ENCODE data around the gene CNTNAP2. TPM values are rescaled to one million over a fixed set of nuclear protein-coding genes. Genes with fewer than 3 reads are reported as not detected.
A peak's percentile ranks its signal among the peaks of the same experiment; 100 is the strongest.

Gene CNTNAP2
- total and polyA plus RNA-seq, 9 of the 15 experiments (the other 6 are each of a cell fraction or from before 2014, with no cell fraction given) = 0.04 to 0.62 (median 0.09) TPM; not detected in 4

GRCh38 chr7:148461392-148462179 is 2345.0 kb downstream of the CNTNAP2 start:
- Histone ChIP-seq H2AFZ (ENCODE audit: low read depth, low read length) (no peak overlapping the region), H3K79me2 (ENCODE audit: control insufficient read depth, insufficient read depth, low read length) (no peaks in the 10 kb centered on the region), H3K4me3 (no peak overlapping the region), H3K27me3 (ENCODE audit: control insufficient read depth in 2 of 2, insufficient read depth in 2 of 2, low read length in 2 of 2) (peaks cover 2 to 17% of the 10 kb centered on the region in 2 experiments; a peak in 3 of 5 replicates), H3K27ac (ENCODE audit: extremely low read depth, low read depth, low read length) (no peak overlapping the region), H3K9ac (ENCODE audit: insufficient read depth in 1 of 2, low read depth in 2 of 2, low read length in 2 of 2) (no peak overlapping the region), H3K4me2 (ENCODE audit: insufficient read depth, low read length) (no peak overlapping the region), H3K36me3 (ENCODE audit: control insufficient read depth, insufficient read depth, low read length) (no peaks in the 10 kb centered on the region), H3K9me1 (ENCODE audit: control insufficient read depth, insufficient read depth, low read length) (no peaks in the 10 kb centered on the region), H4K20me1 (replicated peaks; ENCODE audit: control insufficient read depth, insufficient read depth, low read length) (no peaks in the 10 kb centered on the region; the same call in 1 of the 2 replicates), H3K9me3 (replicated peaks; ENCODE audit: control insufficient read depth, insufficient read depth, low read depth, low read length) (peaks cover 4% of the 10 kb centered on the region; the same call in 1 of the 2 replicates), H3K4me1 (replicated peaks in 1 of 2; ENCODE audit: control insufficient read depth in 2 of 2, insufficient read depth in 2 of 2, low read length in 2 of 2) (no peaks in the 10 kb centered on the region)
- WGBS (ENCODE audit: insufficient coverage, low coverage, missing lambda C conversion rate) = 1% methylated on average over 4 of the region's 4 CpGs
- no peak for ATAC-seq
- BruUV-seq (replicated peaks) = no TSS peak
- ChIA-PET CTCF (ENCODE audit: low intra/inter-chr PET ratio) (no interaction called here), POLR2A (no interaction called here)
- in situ Hi-C loops (cut with MboI) = no loop called here
- intact Hi-C loops (cut with micrococcal nuclease) = no loop called here
- DNase-seq (ENCODE audit: extremely low read depth in 1 of 4, low spot score in 3 of 4) = no peak
- FAIRE-seq = peak; percentile 70
- TF ChIP-seq MGA (IDR thresholded peaks at IDR 0.05) (peak; percentile 26; the same call in 1 of the 2 replicates), IRF2 (CRISPR knock-in tag; IDR thresholded peaks at IDR 0.05) (0 out of 2 replicates have a peak, but pooled peaks have one; percentile 31), ZFX (CRISPR knock-in tag; IDR thresholded peaks at IDR 0.05) (no peak), ZBTB26 (CRISPR knock-in tag; IDR thresholded peaks at IDR 0.05) (peak; percentile 95), NKRF (IDR thresholded peaks at IDR 0.05; ENCODE audit: borderline replicate concordance) (peak; percentile 56; the same call in 1 of the 2 replicates), ELF4 (CRISPR knock-in tag; IDR thresholded peaks at IDR 0.05) (peak; percentile 74; the same call in 1 of the 2 replicates)
